HG02973 (cell line): Measurements from ENCODE around the gene AMZ2.
"Not testable (repeated sequence)": the region's sequence is repeated elsewhere in the genome, so short reads cannot be mapped to it uniquely, and the experiment has no call there.

Source experiments
- ATAC-seq: cut with Tn5 transposase; IDR thresholded peaks from one replicate; pipeline ENCODE4 v1.9.1; 2021; ENCODE audit warnings: moderate library complexity; ENCODE audit not compliant: unreplicated experiment

The AMZ2 gene

GRCh38 chr17:68247445-68248198 is at the start of gene AMZ2:
AMZ2 (plus strand) TSS chr17:68248043; CDS start chr17:68250188, 2,145 bp downstream.
- peak; percentile 80 for ATAC-seq

- no peak for ATAC-seq
Observed at GRCh38 chr17:68198931-68199836, 48.7 kb upstream of the AMZ2 start.

GRCh38 chr17:68199837-68200688 is 47.8 kb upstream of the AMZ2 start:
- ATAC-seq = no peak

DNA sequence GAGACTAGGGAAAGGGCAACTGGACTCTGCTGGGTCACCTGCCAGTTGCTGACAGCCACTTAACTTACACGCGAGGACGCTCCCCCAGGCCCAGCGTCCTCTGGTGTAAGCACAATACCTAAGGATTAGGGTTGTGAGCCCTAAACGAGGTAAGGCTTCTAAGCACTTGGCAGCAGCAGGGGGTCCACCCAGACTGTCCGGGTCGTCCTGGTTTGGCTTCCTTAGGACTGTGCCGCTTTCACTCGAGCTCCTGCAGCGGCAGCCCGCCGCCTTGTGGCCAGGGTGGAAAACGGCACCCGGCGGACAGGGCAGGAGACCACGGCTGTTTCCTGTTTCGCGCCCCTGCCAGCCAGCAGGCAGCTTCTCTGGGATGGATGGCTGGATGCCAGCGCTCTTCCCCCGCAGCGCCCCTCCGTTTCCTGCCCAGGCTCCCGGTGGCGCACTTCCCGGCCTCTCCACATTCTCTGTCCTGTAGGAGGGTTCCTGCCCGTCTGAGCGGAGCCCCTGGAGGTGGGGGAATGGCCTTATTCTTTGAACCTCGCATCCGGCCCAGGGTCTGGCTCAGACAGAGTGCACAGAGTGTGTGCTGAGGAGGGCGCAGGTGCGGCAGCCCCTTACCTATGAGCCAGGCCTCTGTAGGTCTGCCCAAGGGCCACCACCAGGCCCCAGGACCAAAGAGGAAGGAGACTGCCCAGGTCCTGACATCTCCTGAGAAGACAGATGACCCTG is 47.0 kb upstream of the AMZ2 start:
- no peak for ATAC-seq

DNA sequence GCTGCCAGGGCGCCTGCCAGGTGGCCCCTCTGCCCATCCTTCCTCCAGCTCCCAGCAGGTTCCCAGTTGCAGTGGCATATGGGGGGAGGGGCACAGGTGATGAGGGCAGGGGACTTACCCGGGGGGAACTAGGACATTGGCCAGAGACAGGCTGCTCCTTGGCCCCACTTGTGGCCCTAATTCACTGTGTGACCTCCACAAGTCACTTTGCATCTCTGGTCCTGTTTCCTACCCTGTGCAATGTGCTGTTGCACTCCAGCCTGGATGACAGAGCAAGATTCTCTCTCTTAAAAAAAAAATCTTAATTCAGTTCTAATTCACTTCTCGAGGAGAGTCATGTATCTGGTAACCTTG is 46.4 kb upstream of the AMZ2 start:
- not testable (repeated sequence) for ATAC-seq

- not testable (repeated sequence) for ATAC-seq
Observed at GRCh38 chr17:68202321-68202720, 45.5 kb upstream of the AMZ2 start.

- peak; percentile 31 for ATAC-seq
Observed at GRCh38 chr17:68204736-68205135, 43.1 kb upstream of the AMZ2 start.

DNA sequence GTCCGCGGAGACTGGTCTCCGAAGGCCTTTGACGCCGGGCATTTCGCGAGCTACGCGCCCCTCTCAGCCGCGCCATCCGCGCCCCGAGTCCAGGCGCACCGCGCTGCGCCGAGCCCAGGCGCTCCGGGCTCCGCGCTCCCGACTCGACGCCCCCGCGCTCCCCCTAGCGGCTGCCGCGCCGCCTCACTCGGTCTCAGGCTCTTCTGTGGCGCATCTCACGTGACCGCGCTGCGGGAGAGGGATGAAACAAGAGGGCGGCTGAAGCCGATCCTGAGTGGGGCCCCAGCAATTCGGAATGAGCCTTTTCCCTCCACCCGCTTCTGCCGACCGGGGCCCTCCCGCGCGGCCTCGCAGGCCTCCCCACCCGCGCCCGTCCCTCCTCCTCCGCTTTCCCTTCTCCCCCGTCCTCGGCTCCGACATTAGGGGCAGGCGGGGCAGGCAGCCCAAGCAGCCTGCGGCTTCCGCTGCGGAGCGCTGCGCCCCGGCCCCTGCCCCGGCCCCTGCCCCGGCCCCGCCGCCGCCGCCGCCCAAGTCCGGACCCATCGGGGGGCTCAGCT is 42.5 kb upstream of the AMZ2 start:
- ATAC-seq = peak; percentile 84

DNA sequence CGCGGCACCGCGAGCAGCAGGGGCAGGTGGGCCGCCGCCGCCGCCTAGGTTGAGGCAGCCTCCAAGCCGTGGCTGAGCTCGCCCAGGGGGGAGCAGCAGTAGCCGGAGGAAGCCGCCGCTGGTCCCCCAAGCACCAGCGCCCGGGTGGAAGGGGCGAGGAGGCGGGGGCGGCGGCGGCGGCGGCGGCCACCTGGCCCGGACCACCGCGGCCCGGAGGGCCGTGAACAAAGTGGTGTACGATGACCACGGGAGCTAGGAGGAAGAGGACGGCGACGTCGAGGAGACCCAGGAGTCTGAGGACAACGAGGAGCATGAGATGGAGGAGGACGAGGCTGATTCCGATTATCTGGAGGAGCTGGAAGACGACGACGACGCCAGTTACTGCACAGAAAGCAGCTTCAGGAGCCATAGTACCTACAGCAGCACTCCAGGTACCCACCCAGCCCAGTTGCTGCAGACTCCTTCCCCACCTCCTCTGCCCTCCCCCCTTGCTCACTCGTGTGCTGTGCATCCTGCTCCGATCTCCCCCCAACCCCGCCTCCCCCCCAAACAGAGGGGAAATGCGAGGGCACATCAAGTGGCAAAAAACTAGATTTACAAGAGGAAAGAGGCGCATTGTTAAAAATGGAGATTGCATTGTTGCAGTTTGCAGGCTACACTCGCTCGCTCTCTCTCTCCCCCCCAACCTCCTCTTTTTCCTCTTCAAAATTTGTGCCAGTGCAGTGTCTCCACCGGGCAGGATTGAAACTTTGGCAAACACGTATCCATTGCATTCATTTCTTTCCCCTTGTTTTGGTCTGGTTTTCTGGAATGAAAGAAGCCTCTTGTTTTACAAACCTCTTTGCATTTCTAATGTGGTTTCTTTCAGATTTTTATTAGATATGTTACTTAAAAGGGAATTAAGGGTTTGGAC is 41.8 kb upstream of the AMZ2 start:
- peak; percentile 38 for ATAC-seq

GRCh38 chr17:68207651-68208253 is 40.1 kb upstream of the AMZ2 start:
- no peak for ATAC-seq

DNA sequence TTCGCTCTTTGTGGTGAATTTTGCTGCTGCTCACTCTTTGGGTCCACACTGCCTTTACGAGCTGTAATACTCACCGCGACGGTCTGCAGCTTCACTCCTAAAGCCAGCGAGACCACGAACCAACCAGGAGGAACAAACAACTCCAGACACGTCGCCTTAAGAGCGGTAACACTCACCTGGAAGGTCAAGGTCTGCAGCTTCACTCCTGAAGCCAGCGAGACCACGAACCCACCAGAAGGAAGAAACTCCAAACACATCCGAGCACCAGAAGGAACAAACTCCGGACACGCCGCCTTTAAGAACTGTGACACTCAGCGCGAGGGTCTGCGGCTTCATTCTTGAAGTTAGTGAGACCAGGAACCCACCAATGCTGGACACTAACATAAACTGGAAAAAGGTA is 39.2 kb upstream of the AMZ2 start:
- not testable (repeated sequence) for ATAC-seq

DNA sequence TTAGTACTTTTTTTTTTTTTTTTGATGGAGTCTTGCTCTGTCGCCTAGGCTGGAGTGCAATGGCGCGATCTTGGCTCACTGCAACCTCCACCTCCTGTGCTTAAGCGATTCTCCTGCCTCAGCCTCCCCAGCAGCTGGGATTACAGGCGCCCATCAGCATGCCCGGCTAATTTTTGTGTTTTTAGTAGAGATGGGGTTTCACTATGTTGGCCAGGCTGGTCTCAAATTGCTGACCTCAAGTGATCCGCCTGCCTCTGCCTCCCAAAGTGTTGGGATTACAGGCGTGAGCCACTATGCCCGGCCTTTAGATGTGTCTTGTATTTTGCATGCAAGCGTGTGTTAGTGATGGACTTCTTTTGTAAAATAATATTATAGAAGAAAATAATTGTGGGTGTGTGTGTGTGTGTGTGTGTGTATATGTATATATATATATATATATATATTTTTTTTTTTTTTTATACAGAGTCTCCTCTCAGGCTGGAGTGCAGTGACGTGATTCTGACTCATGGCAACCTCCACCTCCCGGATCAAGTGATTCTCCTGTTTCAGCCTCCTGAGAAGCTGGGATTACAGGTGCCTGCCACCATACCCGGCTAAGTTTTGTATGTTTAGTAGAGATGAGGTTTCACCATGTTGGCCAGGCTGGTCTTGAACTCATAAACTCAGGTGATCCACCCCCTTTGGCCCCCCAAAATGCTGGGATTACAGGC is 38.5 kb upstream of the AMZ2 start:
- ATAC-seq = not testable (repeated sequence)

DNA sequence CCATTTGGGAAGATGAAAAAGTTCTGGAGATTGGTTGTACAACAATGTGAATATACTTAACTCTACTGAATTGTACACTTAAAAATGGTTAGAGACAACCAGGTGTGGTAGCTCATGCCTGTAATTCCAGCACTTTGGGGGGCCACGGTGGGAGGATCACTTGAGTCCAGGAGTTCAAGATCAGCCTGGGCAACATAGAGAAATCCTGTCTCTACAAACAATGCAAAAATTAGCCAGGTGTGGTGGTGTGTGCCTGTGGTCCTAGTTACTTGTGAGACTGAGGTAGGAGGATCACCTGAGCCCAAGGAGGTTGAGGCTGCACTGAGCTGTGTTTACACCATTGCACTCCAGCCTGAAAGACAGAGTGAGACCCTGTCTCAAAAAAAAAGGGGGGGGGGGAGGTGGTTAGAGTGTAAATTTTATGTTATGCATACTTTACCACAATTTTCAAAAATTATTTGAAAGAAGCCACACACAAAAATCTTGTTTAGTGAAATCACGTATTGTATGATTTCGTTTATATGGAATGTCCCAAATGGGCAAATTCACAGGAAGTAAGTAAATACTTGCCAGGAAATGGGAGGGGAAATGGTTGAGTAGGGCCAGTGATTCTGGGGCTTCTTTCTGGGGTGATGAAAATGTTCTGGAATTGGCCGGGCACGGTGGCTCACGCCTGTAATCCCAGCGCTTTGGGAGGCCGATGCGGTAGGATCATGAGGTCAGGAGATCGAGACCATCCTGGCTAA is 37.1 kb upstream of the AMZ2 start:
- ATAC-seq = no peak

- ATAC-seq = not testable (repeated sequence)
Observed at GRCh38 chr17:68213428-68214411, 34.1 kb upstream of the AMZ2 start.

DNA sequence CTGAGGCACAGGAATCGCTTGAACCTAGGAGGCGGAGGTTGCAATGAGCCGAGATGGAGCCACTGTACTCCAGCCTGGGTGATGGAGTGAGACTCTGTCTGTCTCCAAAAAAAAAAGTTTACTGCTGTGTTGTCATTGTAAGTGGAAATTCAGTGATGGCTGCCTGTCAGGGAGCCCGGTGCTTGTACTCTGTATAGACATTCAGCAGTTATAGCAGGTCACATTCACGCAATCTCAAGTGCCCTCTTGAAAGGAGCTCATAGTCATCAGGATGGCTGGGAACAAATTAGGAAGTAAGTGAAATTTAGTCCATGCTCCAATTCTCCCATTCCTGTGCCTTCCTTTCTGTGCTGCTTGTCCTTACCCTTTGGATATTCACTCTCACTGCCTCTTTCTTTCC is 32.4 kb upstream of the AMZ2 start:
- not testable (repeated sequence) for ATAC-seq

DNA sequence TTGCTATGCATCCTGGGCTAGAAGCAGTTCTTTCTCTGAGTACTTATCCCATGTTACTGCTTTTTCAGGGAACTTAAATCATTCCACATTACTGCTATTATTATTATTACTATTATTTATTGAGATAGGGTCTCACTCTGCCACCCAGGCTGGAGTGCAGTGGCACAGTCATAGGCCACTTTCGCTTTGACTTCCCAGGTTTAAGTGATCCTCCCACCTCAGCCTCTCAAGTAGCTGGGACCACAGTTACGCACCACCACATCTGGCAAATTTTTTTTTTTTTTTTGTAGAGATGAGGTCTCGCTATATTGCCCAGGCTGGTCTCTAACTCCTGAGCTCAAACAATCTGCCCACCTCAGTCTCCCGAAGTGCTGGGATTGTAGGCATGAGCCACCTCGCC is 28.4 kb upstream of the AMZ2 start:
- ATAC-seq = not testable (repeated sequence)
